Muscle layer of colon (tissue), 2 donors: Measurements from ENCODE around the gene TNFRSF13B.
"Not testable (repeated sequence)": the region's sequence is repeated elsewhere in the genome, so short reads cannot be mapped to it uniquely, and the experiment has no call there.

Experiments used
- H3K27ac ChIP-seq: one replicate; pipeline ENCODE4 v1.7.0; 2013; ENCODE audit warnings: low read depth, mild to moderate bottlenecking, low read length, moderate library complexity
- H3K27me3 ChIP-seq, 2 donors: one replicate each; pipeline ENCODE4 v1.7.0; 2013; ENCODE audit warnings: low read length in 2 of 2, mild to moderate bottlenecking in 2 of 2; ENCODE audit not compliant: insufficient read depth in 2 of 2, control insufficient read depth in 1 of 2
- H3K36me3 ChIP-seq: one replicate; pipeline ENCODE4 v1.7.0; 2013; ENCODE audit warnings: mild to moderate bottlenecking, low read length; ENCODE audit not compliant: insufficient read depth
- H3K4me1 ChIP-seq: one replicate; pipeline ENCODE4 v1.7.0; 2013; ENCODE audit warnings: mild to moderate bottlenecking, low read length; ENCODE audit not compliant: insufficient read depth
- H3K4me3 ChIP-seq, 2 donors: one replicate each; pipeline ENCODE4 v1.7.0; 2013; ENCODE audit warnings: low read length in 2 of 2, low read depth in 1 of 2, mild to moderate bottlenecking in 1 of 2, moderate library complexity in 1 of 2
- H3K9ac ChIP-seq: one replicate; pipeline ENCODE4 v1.7.0; 2013; ENCODE audit warnings: low read length
- H3K9me3 ChIP-seq: one replicate; pipeline ENCODE4 v1.7.0; 2013; ENCODE audit warnings: mild to moderate bottlenecking, low read length
- donor health status: abdominal sarcoma.
- donor health status: Adenocarcinoma of cecum.

TNFRSF13B gene

DNA sequence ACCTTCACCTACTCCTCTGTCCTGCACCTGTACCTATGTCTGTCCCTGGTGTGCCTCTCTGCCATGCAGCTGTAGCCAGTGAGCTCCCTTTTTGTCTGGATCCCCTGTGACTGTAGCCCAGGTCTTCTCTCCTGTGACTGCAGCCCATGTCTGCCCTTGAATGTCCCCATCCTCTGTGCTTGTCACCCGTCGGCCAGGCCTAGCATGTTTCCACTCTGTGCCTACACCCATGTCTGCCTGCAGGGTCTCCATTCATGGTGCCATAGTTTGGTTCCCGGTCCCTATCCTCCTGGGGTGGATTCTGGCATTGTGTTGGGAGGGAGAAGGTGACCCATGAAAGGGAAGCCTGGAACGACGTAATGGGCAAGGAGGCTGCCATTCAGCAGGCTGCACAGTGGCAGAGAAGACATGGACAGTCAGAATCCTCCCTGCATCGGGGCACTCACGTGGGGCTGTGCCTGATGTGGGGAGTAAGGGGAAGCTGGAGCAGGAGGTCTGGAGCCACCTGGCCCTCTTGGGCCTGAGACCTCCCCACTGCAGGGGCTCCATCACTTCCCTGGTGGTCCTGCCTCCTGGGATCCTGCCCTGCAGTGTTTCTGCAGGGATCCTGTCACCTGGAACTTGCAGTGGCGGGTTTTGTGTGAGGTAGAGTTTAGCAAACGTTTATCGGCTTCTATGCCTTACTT is 74.6 kb downstream of the TNFRSF13B start:
- not testable (repeated sequence) for H3K9me3 ChIP-seq, H3K9ac ChIP-seq, H3K4me3 ChIP-seq, H3K36me3 ChIP-seq, H3K4me1 ChIP-seq, H3K27ac ChIP-seq, H3K27me3 ChIP-seq

DNA sequence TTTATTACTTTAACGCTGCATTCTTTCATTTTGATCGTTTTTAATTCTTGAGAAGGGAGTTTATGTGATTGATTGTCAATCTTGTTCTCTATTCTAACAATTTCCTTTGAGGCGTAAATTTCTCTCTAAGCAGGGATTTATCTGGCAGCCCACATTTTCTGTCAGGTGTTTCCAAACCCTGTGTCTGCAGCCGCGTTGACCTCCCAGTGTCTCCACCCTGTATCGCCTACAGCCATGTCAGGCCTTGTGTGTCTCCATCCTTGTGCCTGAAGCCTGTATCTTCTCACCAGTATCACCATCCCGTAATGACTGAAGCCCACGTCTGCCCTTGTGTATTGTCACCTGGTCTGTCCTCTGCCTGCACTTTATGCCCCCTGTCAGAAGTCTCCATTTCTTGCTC is 75.7 kb downstream of the TNFRSF13B start:
- not testable (repeated sequence) for H3K4me1 ChIP-seq, H3K27me3 ChIP-seq, H3K9ac ChIP-seq, H3K36me3 ChIP-seq, H3K9me3 ChIP-seq, H3K27ac ChIP-seq, H3K4me3 ChIP-seq

DNA sequence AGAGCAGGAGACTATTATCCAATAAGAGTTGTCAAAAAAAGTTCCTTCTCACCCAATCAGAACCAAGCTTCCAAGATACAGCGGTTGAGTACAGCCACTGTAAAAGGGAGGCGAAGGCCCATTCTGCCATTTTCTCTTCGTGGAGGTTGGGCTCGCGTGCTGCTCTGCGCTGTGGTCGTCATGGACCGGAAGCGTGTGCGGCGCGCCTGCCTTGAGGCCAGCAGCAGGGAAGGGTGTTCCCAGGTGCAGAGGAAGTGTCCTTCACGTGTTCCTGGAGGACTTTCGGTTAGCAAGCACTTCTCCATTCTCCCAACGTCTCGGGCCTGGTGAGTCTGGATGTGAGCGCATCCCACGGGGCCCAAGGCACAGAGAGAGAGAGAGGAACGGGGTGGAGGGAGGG is 78.4 kb downstream of the TNFRSF13B start:
- not testable (repeated sequence) for H3K4me1 ChIP-seq, H3K27me3 ChIP-seq, H3K9me3 ChIP-seq, H3K27ac ChIP-seq, H3K36me3 ChIP-seq, H3K4me3 ChIP-seq, H3K9ac ChIP-seq

DNA sequence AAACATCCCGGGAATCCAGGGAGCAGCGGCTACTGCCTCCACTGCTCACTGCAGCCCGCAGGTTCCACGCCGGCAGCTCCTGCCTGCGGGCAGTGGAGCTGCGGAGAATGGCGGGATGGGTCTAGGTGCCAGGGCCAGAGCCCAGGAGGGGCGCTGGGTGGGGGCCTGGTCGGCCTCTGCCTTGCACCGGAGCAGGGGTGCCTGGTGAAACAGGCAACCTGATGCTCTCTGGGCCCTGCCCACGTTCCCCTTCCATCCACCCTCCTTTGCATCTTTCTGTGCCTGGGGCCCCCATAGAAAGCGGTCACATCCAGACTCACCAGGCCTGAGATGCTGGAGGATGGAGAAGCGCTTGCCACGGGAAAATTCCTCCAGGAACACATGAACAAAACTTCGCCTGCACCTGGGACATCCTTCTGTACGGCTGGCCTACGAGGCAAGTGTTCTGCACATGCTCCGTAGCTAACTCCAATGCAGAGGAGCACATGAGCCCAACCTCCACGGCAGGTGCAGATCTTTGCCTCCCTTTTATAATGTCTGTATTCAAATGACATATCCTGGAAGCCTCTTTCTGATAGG is 79.0 kb downstream of the TNFRSF13B start:
- H3K4me3 ChIP-seq: not testable (repeated sequence)

DNA sequence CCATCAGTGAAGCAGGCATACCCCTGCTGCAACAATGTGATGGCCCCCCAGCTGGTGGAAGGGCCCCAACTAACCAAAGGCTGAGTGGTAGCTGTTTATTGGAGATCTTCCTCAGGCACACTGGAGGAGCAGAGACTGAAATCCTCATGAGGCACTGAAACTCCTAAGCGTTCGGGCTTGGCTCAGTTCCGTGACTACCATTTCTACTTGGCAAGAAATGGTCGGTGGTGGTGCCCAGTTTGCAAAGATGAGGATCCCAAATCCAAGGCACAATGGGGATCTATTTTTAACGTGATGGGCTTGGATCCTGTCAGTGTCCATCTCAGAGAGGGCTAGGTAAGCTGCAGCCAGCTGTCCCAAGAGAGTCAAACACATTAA is 82.8 kb downstream of the TNFRSF13B start:
- Histone ChIP-seq H3K9me3 (no peaks in the 10 kb centered on the region), H3K9ac (no peak overlapping the region), H3K36me3 (no peaks in the 10 kb centered on the region), H3K27me3 (no peaks in the 10 kb centered on the region), H3K4me3 (no peak overlapping the region), H3K4me1 (no peaks in the 10 kb centered on the region), H3K27ac (no peak overlapping the region)

More for the DNA sequence above, 79.0 kb downstream of the TNFRSF13B start:
- not testable (repeated sequence) for H3K27me3 ChIP-seq, H3K27ac ChIP-seq, H3K36me3 ChIP-seq, H3K9me3 ChIP-seq, H3K9ac ChIP-seq, H3K4me1 ChIP-seq
